Measurements from ENCODE around the gene L3MBTL2.

- no peak for TF ChIP-seq LEF1 (IDR thresholded peaks at IDR 0.05; ENCODE audit: borderline replicate concordance)
- TF ChIP-seq BHLHE40 (IDR thresholded peaks at IDR 0.05; ENCODE audit: borderline replicate concordance) = no peak
- TF ChIP-seq ARNT (IDR thresholded peaks at IDR 0.05) = no peak
- no peak for TF ChIP-seq NFRKB (IDR thresholded peaks at IDR 0.05)
- TF ChIP-seq ELF4 (IDR thresholded peaks at IDR 0.05) = no peak
- TF ChIP-seq FOXM1 (IDR thresholded peaks at IDR 0.05; ENCODE audit: borderline replicate concordance) = no peak
- no peak for TF ChIP-seq SP1 (IDR thresholded peaks at IDR 0.05)
- no peak for TF ChIP-seq CTBP1 (IDR thresholded peaks at IDR 0.05; ENCODE audit: borderline replicate concordance)
- no peak for TF ChIP-seq SUZ12 (IDR thresholded peaks at IDR 0.05)
- TF ChIP-seq, protein P1, sequence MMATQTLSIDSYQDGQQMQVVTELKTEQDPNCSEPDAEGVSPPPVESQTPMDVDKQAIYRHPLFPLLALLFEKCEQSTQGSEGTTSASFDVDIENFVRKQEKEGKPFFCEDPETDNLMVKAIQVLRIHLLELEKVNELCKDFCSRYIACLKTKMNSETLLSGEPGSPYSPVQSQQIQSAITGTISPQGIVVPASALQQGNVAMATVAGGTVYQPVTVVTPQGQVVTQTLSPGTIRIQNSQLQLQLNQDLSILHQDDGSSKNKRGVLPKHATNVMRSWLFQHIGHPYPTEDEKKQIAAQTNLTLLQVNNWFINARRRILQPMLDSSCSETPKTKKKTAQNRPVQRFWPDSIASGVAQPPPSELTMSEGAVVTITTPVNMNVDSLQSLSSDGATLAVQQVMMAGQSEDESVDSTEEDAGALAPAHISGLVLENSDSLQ (IDR thresholded peaks at IDR 0.05) = no peak
- TF ChIP-seq ZNF384 (IDR thresholded peaks at IDR 0.05) = no peak
- no peak for TF ChIP-seq TARDBP (IDR thresholded peaks at IDR 0.05)
- no peak for TF ChIP-seq FOXA1 (IDR thresholded peaks at IDR 0.05)
- TF ChIP-seq HDGF (IDR thresholded peaks at IDR 0.05; ENCODE audit: borderline replicate concordance) = no peak
Measured at GRCh38 chr22:41248314-41248713, 43.2 kb downstream of the L3MBTL2 start.
